ENCODE data around the gene STAT1. TPM values are rescaled to one million over a fixed set of nuclear protein-coding genes. Genes with fewer than 3 reads are reported as not detected.
"Not testable (repeated sequence)": the region's sequence is repeated elsewhere in the genome, so short reads cannot be mapped to it uniquely, and the experiment has no call there.

STAT1 gene
- polyA plus RNA-seq, 1 donor = 139 TPM

DNA sequence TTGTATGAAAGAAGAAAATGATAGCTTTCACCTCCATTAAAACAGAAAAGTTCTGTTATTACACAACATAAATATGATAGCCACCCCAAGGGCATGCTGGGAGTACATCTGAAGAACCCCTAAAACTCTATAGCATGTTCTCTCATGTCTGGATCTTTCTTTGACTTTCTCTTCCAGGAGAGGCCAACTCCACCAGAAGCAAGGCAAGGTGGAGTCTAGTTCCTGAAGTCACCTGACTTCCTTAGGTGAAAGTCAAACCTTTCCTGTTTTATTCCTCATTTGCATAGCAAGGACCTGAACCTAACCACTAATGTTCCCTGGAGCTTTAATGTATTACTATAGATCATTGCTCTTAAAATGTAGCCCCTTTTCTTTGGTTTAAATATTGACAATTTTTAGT is 5.7 kb downstream of the STAT1 start:
- DNase-seq = no peak

DNA sequence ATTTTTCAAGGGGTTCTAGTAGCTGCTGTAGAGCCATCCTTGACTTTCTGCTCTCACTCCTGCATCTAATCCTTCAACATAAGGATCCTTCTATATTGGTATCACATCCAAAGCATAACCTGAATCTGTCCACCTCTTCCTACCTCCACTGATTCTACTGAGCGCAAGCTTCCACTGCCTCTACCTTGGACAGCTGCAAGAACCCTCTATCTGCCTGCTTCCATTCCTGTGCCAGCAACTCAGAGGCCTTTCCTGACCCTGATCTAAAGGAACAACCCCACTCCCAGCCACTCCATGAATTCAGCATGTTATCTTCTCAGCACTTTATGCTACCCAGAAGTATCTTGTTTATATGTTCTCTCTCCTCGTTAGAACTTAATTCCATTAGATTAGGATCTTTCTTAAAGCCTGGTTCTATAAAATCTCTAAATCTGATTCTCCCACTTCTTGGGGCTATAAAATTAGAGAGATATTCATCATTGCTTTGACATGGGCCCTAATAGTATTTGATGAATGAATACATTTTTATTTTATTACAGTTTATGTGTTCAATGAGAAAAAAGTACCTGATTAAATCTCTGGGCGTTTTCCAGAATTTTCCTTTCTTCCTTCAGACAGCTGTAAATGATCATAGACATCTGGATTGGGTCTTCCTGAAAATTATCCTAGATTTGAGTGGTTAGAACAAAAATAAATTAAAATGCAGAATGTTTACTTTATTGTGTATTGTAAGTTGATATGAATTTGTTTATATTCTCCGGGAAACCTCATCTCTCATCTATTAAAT is 6.8 kb downstream of the STAT1 start:
- DNase-seq = no peak

DNA sequence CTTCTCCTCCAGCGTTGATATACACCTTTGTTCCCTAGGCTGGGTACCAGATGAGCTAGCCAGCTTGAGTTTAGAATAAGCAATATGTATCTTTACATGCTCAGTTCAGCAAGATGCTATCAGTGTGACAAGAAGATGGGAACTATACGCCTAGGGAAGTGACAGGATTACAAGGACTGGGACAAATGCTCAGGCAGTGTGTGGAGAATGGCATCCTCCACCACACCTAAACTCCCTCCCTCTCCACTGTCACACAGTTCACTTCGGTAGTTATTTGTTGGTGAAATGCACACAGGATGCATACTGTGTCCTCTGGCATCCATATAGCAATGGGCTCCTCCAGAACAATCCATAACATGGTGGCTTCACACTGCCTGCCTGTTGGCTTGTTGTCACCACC is 7.7 kb downstream of the STAT1 start:
- no peak for DNase-seq

DNA sequence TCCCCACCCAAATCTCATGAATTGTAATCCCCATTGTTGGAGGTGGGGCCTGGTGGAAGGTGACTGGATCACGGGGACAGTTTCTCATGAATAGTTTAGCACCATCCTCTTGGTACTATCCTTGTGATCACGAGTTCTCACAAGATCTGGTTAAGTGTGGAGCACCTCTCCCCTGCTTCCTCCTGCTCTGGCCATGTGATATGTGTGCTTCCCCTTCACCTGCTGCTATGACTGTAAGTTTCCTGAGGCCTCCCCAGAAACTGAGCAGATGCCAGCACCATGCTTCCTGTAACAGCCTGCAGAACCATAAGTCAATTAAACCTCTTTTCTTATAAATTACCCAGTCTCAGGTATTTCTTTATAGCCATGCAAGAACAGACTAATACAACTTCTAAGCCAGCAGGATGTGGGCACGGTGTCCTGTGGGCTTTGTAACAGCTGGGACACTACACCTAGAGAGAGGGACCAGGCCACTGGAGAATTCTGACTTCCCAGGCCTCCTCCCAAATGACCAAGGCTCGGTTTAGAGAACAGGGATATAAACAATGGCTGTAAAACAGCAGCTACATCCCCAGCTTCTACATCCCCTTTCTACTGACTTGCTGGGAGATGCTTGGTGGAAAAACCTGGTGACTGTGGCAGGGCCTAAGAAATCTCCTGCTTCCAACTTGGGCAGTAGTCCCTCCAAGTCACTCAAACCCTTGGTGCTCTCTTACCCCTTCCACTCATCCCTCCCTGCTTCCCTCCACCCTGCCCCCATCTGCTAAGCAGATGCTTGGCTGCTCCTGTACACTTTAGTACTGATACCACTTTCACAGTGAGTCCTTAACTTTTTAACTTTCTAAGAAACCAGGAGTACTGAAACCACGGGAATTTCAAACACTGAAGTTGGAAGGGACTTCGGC is 10.3 kb downstream of the STAT1 start:
- DNase-seq = no peak

DNA sequence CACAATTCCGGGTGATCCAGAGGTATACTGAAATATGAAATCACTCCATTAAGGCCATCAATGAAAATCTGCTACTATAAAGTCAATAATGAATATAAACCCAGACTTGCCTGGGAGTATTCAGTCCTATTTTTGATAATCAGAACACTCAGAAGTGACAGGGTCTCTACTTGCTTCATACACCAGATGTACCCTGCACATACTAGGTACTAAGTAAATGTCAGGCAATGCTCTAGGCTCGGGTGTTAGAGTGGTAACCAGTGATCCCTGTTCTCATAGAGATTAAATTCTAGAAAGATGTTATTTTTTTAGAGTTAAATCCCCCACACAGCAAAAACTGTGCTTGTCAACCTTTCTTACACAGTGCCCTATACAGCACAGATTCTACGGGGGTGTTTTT is 12.3 kb downstream of the STAT1 start:
- no peak for DNase-seq

DNA sequence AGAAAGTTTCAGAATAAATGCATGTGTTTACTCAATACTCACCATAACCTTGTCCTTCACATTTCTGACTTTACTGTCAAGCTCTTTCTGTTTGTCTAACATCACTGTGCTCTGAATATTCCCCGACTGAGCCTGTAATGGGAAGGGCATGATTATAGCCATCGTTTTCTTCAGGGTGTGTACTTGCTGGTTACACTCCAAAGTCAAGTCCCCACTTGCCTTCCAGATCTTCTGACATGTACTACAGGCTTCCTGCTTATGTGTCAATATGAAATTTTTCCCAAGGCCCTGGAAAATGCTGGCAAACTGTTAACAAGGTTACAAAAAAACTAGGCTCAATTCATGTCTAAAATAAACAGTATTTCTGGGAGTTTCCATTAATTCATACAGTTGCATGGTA is 12.9 kb downstream of the STAT1 start:
- no peak for DNase-seq

DNA sequence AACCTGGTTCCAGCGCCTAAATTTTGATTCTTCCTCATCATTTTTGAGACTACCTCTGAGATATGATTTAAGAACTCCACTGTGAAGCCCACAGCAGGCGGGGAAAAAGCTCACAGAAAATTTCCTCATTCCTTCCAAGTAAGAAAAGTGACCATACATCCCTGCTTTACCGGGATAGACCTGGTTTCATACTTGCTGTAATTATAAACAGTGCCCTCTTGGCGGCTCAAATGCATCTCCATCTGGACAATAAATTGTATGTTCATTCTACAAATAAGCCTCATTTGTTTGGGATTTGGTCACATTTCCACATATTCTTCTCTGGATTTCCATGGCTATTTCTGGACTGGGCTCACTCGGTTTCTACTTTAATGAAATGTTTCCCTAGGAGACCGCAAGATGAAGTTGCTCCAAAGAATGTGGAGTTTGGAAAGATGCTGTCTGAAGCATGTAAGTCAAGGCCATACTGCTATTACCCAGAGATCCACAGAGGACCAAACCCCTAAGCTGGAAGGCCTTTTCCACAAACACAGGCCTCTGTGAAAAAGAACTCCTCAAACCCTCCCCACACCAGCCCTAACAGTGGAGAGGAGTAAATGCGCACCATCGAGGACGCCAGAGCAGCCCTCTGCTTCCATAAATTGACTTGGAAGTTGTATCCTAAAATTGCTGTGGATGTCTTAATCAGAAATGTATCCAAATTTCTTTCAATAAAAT is 13.9 kb downstream of the STAT1 start:
- DNase-seq = no peak

DNA sequence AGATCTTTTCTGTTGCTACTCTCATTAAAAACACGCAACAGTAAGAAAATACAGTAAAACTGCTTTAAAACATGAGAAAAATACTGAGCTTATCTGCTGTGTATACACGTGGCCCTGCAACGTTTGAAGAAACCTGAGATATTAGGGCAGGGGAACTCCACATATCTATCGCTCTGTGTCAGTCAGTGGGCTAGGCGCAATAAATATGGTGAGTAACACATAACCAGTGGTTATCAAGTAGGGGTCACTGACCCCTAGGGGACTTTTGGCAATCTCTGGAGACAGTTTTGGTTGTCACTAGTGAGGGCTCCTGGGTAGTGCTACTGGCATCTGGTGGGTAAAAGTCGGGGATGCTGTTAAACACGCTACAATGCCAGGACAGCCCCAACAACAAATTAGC is 14.9 kb downstream of the STAT1 start:
- DNase-seq = no peak

DNA sequence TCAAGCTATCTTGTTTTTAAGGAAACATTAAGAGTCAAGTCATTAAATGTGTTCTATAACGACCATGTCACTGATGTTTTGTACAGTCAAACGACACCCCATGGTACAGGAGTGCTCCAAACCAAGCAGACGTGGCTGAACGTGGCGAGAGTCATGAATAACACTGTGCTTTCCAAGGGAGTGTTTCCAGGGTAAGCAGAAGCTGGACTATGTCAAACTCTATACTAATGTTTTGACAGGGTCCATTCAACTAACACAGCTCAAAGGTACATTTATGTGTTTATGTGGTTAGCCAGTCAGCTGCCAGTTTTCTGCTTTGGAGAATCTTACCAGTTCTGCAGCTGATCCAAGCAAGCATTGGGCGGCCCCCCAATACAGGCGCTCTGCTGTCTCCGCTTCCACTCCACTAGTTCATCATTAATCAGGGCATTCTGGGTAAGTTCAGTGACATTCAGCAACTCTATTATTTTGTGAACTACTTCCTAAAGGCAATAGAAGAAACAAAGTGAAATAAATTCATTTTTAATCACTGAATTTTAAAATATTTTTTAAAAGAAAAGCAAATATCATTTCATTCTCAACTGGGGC is 16.4 kb downstream of the STAT1 start:
- DNase-seq = no peak

DNA sequence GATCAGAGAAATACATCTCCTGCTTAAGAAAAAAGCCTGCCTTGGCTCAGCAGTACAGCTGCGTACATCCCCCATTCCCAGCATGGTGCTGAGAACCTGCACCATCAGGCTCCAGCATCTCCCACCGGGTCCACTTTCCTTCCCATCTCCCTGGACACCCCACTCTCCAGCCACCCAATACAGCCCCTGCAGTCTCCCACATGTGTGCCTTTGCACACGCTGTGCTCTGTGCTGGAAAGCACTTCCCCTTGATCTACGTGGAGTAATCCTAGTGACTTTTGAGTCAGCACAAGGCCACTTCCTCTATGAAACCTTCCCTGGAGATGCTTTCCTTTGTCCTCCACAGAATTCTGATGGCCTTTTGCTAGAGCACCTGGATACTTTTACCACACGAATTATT is 17.0 kb downstream of the STAT1 start:
- no peak for DNase-seq

DNA sequence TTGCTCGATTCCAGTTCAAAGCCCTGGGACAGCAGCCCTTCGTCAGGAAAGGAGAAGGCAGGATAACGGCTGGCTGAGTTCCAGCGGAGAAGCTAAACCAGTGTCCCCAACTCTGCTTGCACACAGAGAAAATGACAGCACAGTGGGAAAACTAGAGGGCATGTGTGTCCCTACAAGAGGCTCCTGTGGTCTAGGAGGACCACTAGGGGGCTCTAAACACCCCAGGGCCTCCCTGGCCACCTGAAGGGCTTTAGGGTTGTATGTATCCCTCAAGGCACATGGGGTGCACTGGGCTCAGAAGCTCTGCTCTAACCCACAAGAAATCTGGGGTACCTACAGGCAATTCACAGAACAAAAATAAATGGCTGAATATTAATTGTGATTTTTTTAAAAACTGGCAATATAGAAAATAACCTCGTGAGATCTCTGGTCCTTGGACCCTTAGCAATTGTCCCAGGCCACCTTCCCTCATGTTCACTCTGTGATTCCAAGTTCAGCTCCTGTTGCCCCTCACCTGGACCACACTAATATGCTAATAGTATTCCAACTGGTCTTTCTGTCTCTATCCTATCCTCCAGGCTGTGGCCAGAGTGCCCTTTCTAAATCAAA is 17.5 kb downstream of the STAT1 start:
- DNase-seq = no peak

DNA sequence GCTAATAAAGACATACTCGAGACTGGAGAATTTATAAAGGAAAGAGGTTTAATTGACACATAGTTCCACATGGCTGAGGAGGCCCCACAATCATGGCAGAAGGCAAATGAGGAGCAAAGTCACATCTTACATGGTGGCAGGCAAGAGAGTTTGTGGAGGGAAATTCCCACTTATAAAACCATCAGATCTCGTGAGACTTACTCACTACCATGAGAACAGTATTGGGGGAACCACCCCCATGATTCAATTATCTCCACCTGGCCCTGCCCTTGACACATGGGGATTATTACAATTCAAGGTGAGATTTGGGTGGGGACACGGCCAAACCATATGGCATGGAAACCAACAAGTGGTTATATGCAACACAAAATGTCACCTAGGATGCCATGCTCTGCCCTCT is 18.7 kb downstream of the STAT1 start:
- not testable (repeated sequence) for DNase-seq

DNA sequence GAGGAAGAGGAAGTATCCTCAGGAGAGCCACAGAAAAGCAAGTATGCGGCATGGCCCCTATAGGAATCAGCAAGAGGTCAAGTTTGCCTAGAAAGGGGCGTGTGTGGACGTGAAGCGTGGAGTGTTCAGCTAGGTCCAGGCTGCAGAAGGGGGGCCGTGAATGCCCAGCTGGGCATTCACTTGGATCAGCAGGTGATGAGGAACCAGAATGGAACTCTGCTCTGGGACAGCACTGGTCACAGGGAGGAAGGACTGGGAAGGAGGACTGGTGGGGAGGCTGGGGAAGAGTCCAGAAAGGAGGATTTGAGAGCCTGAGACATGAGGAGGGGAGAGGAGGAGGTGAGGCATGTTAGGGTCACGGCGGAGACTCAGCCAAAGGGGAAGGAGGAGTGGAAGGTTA is 19.8 kb downstream of the STAT1 start:
- no peak for DNase-seq

DNA sequence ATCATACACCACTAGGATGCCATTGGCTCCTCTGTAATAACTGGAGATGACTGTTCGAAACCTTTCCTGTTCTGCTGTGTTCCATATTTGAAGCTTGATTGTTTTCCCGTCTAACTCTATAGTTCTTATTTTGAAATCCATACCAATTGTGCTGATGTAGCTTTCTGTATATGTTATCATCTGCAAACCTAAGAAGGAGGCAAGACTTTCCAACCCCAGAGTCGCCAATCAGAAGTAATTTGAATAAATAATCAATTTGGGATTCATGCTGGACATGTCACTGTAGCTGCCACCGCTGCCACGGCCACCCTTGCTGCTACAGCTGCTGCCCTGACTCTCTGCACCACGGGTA is 20.7 kb downstream of the STAT1 start:
- DNase-seq = no peak

DNA sequence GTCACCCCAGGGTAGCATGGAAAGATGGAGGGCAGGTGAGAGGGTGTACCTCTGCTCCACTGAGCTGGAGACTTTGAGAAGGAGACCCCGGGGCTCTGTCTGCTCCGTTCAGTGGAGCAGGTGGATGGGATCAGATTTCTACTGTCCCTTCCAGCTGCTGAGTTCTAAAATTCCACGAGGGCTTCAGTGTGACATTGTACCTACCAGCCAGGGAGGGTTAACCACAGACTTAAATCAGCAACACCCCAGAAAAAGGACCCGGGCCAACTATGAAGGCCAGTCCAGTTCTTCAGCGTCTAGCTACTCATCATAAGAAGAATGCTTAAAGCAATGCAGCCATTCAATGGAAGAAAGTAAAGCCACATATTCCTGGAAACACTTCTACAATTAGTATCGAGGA is 23.8 kb downstream of the STAT1 start:
- no peak for DNase-seq

DNA sequence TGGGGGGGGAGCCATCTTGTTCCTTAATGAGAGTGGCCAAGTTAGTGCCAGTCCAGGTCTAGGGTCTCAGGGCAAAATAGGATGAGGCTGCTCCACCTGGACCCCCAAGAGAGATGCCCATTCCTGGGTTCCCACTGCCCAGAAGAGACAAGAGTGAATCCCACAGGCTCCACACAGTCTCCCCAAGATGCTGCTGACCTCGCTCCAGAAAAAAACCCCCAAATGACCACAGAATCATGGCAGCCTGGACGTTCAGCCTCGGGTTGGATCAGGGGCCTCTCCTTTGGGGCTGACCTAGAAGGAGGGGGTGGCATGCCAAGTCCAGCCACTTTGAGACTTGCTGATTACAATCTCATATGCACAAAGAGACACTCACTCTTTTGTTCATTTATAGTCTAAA is 25.1 kb downstream of the STAT1 start:
- DNase-seq = no peak

DNA sequence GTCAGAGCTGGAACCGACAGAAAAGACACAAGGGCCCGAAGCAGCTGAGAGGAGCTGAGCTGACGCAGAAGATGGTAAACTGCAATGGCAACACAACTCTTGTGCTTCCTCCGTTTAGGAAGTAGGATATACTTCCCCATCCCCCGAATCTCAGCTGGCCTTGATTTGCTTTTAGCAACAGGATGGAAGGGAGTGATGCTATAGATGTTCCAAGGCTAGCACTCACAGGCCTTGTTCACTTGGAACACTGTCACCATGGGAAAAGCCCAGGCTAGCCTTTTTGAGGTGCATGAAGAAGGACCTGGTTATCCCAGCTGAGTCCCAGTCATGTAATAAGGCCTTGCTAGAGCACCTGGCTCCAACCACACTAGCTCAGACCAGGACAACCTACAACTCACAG is 26.0 kb downstream of the STAT1 start:
- no peak for DNase-seq

DNA sequence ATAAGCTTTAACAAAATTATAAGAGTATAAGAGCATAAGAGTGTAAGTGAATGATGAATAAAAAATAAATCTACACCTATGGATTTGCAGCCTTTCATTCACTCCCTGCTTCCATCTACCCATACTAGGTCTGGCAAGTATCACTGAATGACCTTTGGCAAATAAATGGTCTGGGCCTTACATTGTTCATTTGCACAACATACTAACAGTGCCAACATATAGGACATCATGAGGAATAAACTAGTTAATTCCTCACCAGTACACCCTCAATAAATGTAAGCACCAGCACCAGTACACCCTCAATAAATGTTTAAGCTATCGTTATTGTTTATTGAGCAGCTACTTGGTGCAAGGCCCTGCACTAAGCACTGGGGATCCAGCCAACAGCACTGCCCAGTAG is 26.9 kb downstream of the STAT1 start:
- DNase-seq = no peak

DNA sequence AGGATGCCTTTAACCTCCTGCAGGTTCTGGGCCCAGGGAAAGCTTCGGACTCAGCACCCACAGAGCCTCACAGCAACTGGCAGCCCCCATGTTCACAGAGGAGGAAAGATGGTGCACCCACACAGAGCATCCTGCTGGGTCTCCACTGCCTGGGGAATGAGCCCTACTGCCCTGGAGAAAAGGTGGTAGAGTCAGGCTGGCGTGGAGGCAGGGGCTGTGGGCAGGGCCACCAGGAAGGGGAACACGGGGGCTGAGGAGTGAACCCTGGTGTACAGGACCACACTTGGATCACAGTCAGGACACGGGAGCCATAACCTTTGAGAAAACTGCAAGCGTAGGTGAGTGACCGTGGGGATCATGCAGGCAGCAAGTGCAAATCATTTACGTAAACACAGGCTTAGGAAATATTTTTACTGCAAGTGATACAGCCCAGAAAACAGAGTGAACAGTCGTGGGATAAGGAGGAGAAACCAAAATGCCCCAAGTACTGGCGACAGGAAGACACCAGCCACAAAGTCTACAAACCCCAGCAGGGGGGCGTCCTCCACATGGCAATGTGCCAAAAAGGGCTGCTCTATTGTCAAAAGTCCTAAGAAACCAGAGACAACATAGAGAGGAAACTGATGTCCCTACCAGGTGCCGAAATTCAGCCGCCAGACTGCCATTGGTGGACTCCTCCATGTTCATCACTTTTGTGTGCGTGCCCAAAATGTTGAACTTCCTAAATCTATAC is 27.6 kb downstream of the STAT1 start:
- no peak for DNase-seq

DNA sequence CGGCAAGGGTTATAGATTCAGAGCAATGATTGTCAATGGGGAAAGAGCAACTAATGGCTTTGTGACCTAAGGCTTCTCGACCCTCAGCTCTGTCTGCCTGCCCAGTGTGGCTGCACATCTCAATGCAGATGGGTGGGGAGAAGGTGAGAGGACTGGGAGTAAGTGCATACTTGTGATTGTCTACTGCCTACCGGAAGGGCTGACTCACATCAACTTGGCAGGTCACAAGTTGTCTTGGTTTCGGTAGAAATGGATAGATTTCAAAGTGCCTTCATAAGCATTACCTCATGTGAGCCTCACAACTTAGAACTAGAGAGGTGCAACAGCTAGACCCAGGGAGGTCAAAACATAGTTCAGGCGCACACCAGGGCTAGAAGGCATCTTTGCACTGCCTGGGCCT is 29.4 kb downstream of the STAT1 start:
- DNase-seq = no peak

DNA sequence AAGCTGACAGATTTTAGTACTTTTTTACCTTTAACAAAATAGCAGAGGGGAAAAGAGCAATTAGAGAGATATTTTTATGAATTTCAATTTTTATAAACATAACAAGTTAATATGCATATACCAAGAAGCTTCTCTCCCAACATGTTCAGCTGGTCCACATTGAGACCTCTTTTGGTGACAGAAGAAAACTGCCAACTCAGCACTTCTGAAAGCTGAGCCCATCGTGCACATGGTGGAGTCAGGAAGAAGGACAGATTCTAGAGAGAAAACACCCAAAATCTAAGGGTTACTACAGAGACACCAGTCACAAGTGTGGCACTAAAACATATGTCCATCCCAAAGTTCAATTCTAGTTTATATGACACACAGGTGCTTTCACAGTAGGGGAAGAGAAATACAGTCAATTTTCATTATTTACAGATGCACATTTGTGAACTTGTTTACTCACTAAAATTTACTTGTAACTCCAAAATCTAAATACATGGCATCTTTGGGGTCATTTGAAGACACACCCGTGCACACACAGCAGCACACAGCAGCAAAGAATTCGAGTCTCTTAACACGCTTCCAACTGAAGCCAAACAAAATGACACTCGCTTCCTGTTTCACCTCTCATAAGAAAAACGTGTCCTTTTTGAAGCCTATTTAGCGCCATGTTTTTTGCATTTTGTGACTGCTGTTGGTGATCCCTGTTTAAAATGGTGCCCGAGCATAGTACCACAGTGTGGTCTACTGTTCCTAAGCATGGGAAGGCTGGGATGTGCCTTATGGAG is 31.5 kb downstream of the STAT1 start:
- DNase-seq = no peak
